Mesothelial cell of epicardium (in vitro differentiated cells): Measurements from ENCODE around the gene SLFN13. TPM values are rescaled to one million over a fixed set of nuclear protein-coding genes. Genes with fewer than 3 reads are reported as not detected.
"Not testable (repeated sequence)": the region's sequence is repeated elsewhere in the genome, so short reads cannot be mapped to it uniquely, and the experiment has no call there.

ENCODE experiments used
- DNase-seq, 2 experiments: peaks; one replicate each; pipeline ENCODE4 v3.0.0; 2021; ENCODE audit warnings: low spot score in 2 of 2; ENCODE audit not compliant: unreplicated experiment in 2 of 2
- H3K27ac Mint-ChIP-seq: 2 replicates; pipeline ENCODE4 v1.8.0; 2021; ENCODE audit warnings: mixed read lengths
- H3K27me3 Mint-ChIP-seq: 2 replicates; pipeline ENCODE4 v1.8.0; 2021; ENCODE audit warnings: low read depth, mixed read lengths
- H3K36me3 Mint-ChIP-seq: 2 replicates; pipeline ENCODE4 v1.8.0; 2021; ENCODE audit warnings: mixed read lengths
- H3K4me1 Mint-ChIP-seq: 2 replicates; pipeline ENCODE4 v1.8.0; 2021; ENCODE audit warnings: mixed read lengths
- H3K4me3 Mint-ChIP-seq: 2 replicates; pipeline ENCODE4 v1.8.0; 2021; ENCODE audit warnings: mild to moderate bottlenecking, moderate library complexity, mixed read lengths
- H3K9me3 Mint-ChIP-seq: 2 replicates; pipeline ENCODE4 v1.8.0; 2021; ENCODE audit warnings: mixed read lengths
- CTCF ChIP-seq: fragments of 200-600 bp; sonication (generic); IDR thresholded peaks from one replicate; pipeline ENCODE4 v1.5.0; 2021; ENCODE audit warnings: antibody characterized with exemption; ENCODE audit not compliant: unreplicated experiment
- total RNA-seq: library from RNA; stranded (reverse); gene quantifications from 3 replicates; pipeline ENCODE4 v1.2.1, GENCODE V29; 2021

Gene SLFN13
- total RNA-seq, 1 donor from 2014 or later: 24.7 TPM

- Mint-ChIP-seq H3K27me3 (no peaks in the 10 kb centered on the region), H3K27ac (no peak overlapping the region), H3K36me3 (peaks cover 40% of the 10 kb centered on the region)
Measured at GRCh38 chr17:35407531-35407930, 41.0 kb downstream of the SLFN13 start.

GRCh38 chr17:35406568-35406967 is 42.0 kb downstream of the SLFN13 start:
- DNase-seq: no peak
- Mint-ChIP-seq H3K4me1 (no peaks in the 10 kb centered on the region), H3K36me3 (peaks cover 37% of the 10 kb centered on the region), H3K9me3 (peaks cover 11% of the 10 kb centered on the region), H3K27me3 (peaks cover 2% of the 10 kb centered on the region), H3K4me3 (no peak overlapping the region), H3K27ac (no peak overlapping the region)
- TF ChIP-seq CTCF: no peak

More at GRCh38 chr17:35407531-35407930, 41.0 kb downstream of the SLFN13 start:
- no peak for TF ChIP-seq CTCF
- no peak overlapping the region for H3K4me3 Mint-ChIP-seq
- H3K9me3 Mint-ChIP-seq: peaks cover 7% of the 10 kb centered on the region
- no peak for DNase-seq
- no peaks in the 10 kb centered on the region for H3K4me1 Mint-ChIP-seq

- DNase-seq: no peak
- peaks cover 22% of the 10 kb centered on the region for H3K36me3 Mint-ChIP-seq
- H3K4me3 Mint-ChIP-seq: no peak overlapping the region
- peaks cover 2% of the 10 kb centered on the region for H3K27me3 Mint-ChIP-seq
- no peaks in the 10 kb centered on the region for H3K4me1 Mint-ChIP-seq
- H3K27ac Mint-ChIP-seq: no peak overlapping the region
- no peak for TF ChIP-seq CTCF
- H3K9me3 Mint-ChIP-seq: peaks cover 15% of the 10 kb centered on the region
Measured at GRCh38 chr17:35404360-35404759, 44.2 kb downstream of the SLFN13 start.

GRCh38 chr17:35393783-35394182 is 54.8 kb downstream of the SLFN13 start:
- not testable (repeated sequence) for DNase-seq, H3K27ac Mint-ChIP-seq, H3K36me3 Mint-ChIP-seq, H3K27me3 Mint-ChIP-seq, H3K4me1 Mint-ChIP-seq, H3K4me3 Mint-ChIP-seq
- peaks cover 24% of the 10 kb centered on the region for H3K9me3 Mint-ChIP-seq

- DNase-seq: no peak
- TF ChIP-seq CTCF: no peak
- no peak overlapping the region for H3K4me3 Mint-ChIP-seq
- peaks cover 33% of the 10 kb centered on the region for H3K9me3 Mint-ChIP-seq
- peaks cover 4% of the 10 kb centered on the region for H3K36me3 Mint-ChIP-seq
- no peak overlapping the region for H3K27ac Mint-ChIP-seq
- no peaks in the 10 kb centered on the region for H3K4me1 Mint-ChIP-seq
- peaks cover 33% of the 10 kb centered on the region for H3K27me3 Mint-ChIP-seq
Measured at GRCh38 chr17:35390663-35391062, 57.9 kb downstream of the SLFN13 start.

- no peak for TF ChIP-seq CTCF
- Mint-ChIP-seq H3K36me3 (peaks cover 4% of the 10 kb centered on the region), H3K4me1 (no peaks in the 10 kb centered on the region), H3K9me3 (peaks cover 28% of the 10 kb centered on the region), H3K4me3 (no peak overlapping the region), H3K27me3 (peaks cover 34% of the 10 kb centered on the region), H3K27ac (no peak overlapping the region)
- no peak for DNase-seq
Measured at GRCh38 chr17:35390156-35390555, 58.4 kb downstream of the SLFN13 start.
